ENCODE results near the gene PON2. TPM values are rescaled to one million over a fixed set of nuclear protein-coding genes. Genes with fewer than 3 reads are reported as not detected.

Gene PON2
- total and polyA plus RNA-seq, 2 of the 8 experiments (the other 6 are each of a cell fraction or from before 2014, with no cell fraction given), result 20.6 to 31.0 TPM

GRCh38 chr7:95411666-95412065 lies 23.2 kb downstream of the PON2 start:
- H3K9me3 ChIP-seq (ENCODE audit: insufficient read depth in 2 of 2, low read depth in 1 of 2, low read length in 1 of 2), result no peaks in the 10 kb centered on the region
- WGBS, 2 experiments (ENCODE audit: extremely low coverage in 1 of 2, insufficient coverage in 1 of 2, insufficient read length in 1 of 2, insufficient replicate concordance in 2 of 2, low coverage in 1 of 2, low lambda C conversion rate in 2 of 2, missing lambda C conversion rate in 1 of 2), result 87% methylated on average over 4 of the region's 4 CpGs; no CpG with 5 or more reads in 1 of the 2 experiments
- TF ChIP-seq POLR2AphosphoS5 (IDR thresholded peaks at IDR 0.05; ENCODE audit: low read depth, low read length) (no peak), GTF2F1 (IDR thresholded peaks at IDR 0.05; ENCODE audit: borderline replicate concordance, low read depth, low read length) (no peak), SIX5 (IDR thresholded peaks at IDR 0.05; ENCODE audit: low read depth, low read length) (no peak), PHF8 (conservative IDR thresholded peaks at IDR 0.05; ENCODE audit: low read depth, low read length) (no peak), SP2 (IDR thresholded peaks at IDR 0.05; ENCODE audit: low read length) (no peak), RBBP5 (IDR thresholded peaks at IDR 0.05; ENCODE audit: borderline replicate concordance, low read depth, low read length) (no peak), EGR1 (IDR thresholded peaks at IDR 0.05; ENCODE audit: borderline replicate concordance, low read depth, low read length) (no peak), BACH1 (IDR thresholded peaks at IDR 0.05; ENCODE audit: low read length) (no peak), ATF2 (IDR thresholded peaks at IDR 0.05; ENCODE audit: low read length) (no peak), TCF12 (IDR thresholded peaks at IDR 0.05; ENCODE audit: low read depth, low read length) (no peak), CHD2 (IDR thresholded peaks at IDR 0.05; ENCODE audit: low read length) (no peak), EP300 (IDR thresholded peaks at IDR 0.05; ENCODE audit: borderline replicate concordance in 1 of 2, low read depth in 2 of 2, low read length in 2 of 2) (no peak), RNF2 (IDR thresholded peaks at IDR 0.05; ENCODE audit: borderline replicate concordance, low read depth, low read length, missing control alignments, poor library complexity, severe bottlenecking) (no peak)

More at GRCh38 chr7:95411666-95412065, 23.2 kb downstream of the PON2 start:
- Histone ChIP-seq H2BK120ac (replicated peaks; ENCODE audit: low read depth, low read length) (no peak overlapping the region), H3K27ac (ENCODE audit: low read depth, low read length) (no peak overlapping the region), H2AFZ (ENCODE audit: low read length) (no peak overlapping the region), H2AK5ac (ENCODE audit: low read depth, low read length) (no peak overlapping the region), H3K79me1 (ENCODE audit: low read depth, low read length) (no peaks in the 10 kb centered on the region), H2BK12ac (ENCODE audit: low read depth, low read length) (no peak overlapping the region), H3K9ac (replicated peaks in 1 of 4; ENCODE audit: extremely low read depth in 1 of 4, low read depth in 3 of 4, low read length in 3 of 4) (no peak overlapping the region), H3K4me2 (ENCODE audit: insufficient read depth in 1 of 2, low read depth in 2 of 2, low read length in 2 of 2) (no peak overlapping the region), H4K8ac (ENCODE audit: extremely low read depth, insufficient read depth, low read length) (no peak overlapping the region), H2BK5ac (ENCODE audit: low read depth, low read length) (no peak overlapping the region), H3K56ac (replicated peaks; ENCODE audit: insufficient read length, low read depth, low read length) (no peak overlapping the region), H3K4me1 (replicated peaks in 1 of 4; ENCODE audit: control insufficient read depth in 3 of 4, insufficient read depth in 4 of 4, low read length in 3 of 4) (no peaks in the 10 kb centered on the region), H3K4me3 (ENCODE audit: extremely low read depth in 1 of 4, insufficient read depth in 2 of 4, low read depth in 3 of 4, low read length in 4 of 4) (no peak overlapping the region), H3K18ac (ENCODE audit: extremely low read depth, low read length) (no peak overlapping the region), H4K5ac (ENCODE audit: insufficient read length, low read depth, low read length) (no peak overlapping the region), H3K14ac (ENCODE audit: insufficient read length) (no peak overlapping the region), H2BK15ac (ENCODE audit: low read length) (no peak overlapping the region), H2BK20ac (ENCODE audit: low read length) (no peak overlapping the region), H3K4ac (replicated peaks; ENCODE audit: insufficient read length, low read depth, low read length) (no peak overlapping the region), H3K23ac (ENCODE audit: insufficient read length) (no peak overlapping the region), H3K36me3 (ENCODE audit: control insufficient read depth in 2 of 4, insufficient read depth in 4 of 4, low read length in 3 of 4) (peaks cover 0 to 20% (median 5%) of the 10 kb centered on the region in 4 experiments; a peak in 3 of 8 replicates), H3K23me2 (ENCODE audit: low read depth, low read length) (no peaks in the 10 kb centered on the region), H3K79me2 (ENCODE audit: control insufficient read depth in 1 of 2, insufficient read depth in 2 of 2, low read length in 2 of 2) (no peaks in the 10 kb centered on the region), H3K27me3 (replicated peaks in 1 of 4; ENCODE audit: control insufficient read depth in 3 of 4, extremely low read depth in 1 of 4, insufficient read depth in 3 of 4, low read length in 3 of 4) (no peaks in the 10 kb centered on the region), H4K91ac (replicated peaks; ENCODE audit: insufficient read length, low read length) (no peak overlapping the region), H4K20me1 (replicated peaks in 1 of 2; ENCODE audit: control insufficient read depth in 1 of 2, insufficient read depth in 2 of 2, low read length in 2 of 2) (no peaks in the 10 kb centered on the region)
- DNase-seq (ENCODE audit: low read depth in 1 of 2, low spot score in 2 of 2) (no peak), FAIRE-seq (no peak)
- CTCF ChIA-PET (ENCODE audit: partially characterized antibody), result interaction anchor here (1.4 to 2.4 kb wide), 3 partner anchors 16 to 68 kb away, joined by 4 to 14 read pairs (median 6); partner anchors contain the start of gene PON3
- POLR2A ChIA-PET (ENCODE audit: partially characterized antibody), result interaction anchor here (1.2 kb wide), 1 partner anchor 8 kb away, joined by 3 read pairs; no protein-coding TSS in a partner anchor
